Measurements from ENCODE around the gene GNA15. TPM values are rescaled to one million over a fixed set of nuclear protein-coding genes. Genes with fewer than 3 reads are reported as not detected.
"Not testable (repeated sequence)": the region's sequence is repeated elsewhere in the genome, so short reads cannot be mapped to it uniquely, and the experiment has no call there.

GNA15 gene
- total and polyA plus RNA-seq, 2 donors (not counting 3 experiments of a cell fraction or from before 2014, with no cell fraction given): 0.17 TPM; not detected in 1

- intact Hi-C loops (cut with micrococcal nuclease): no loop called here
- FAIRE-seq (no peak), DNase-seq (ENCODE audit: low read depth, low spot score) (no peak)
- Histone ChIP-seq H3K9ac (replicated peaks; ENCODE audit: extremely low read depth, insufficient read depth, low read length) (no peak overlapping the region), H3K9me3 (replicated peaks; ENCODE audit: control insufficient read depth, insufficient read depth, low read length) (no peaks in the 10 kb centered on the region), H3K9me1 (replicated peaks; ENCODE audit: control insufficient read depth, extremely low read depth, insufficient read depth, low read length) (no peaks in the 10 kb centered on the region), H3K27me3 (ENCODE audit: control insufficient read depth in 2 of 2, insufficient read depth in 2 of 2, low read length in 2 of 2) (no peaks in the 10 kb centered on the region), H4K20me1 (replicated peaks; ENCODE audit: control insufficient read depth, extremely low read depth, insufficient read depth, low read length) (no peaks in the 10 kb centered on the region), H2AFZ (ENCODE audit: low read depth, low read length) (no peak overlapping the region), H3K4me3 (replicated peaks in 1 of 3; ENCODE audit: insufficient read depth in 1 of 3, low read depth in 1 of 3, low read length in 3 of 3) (no peak overlapping the region), H3K27ac (ENCODE audit: insufficient read depth, low read depth, low read length) (no peak overlapping the region), H3K4me2 (ENCODE audit: insufficient read depth, low read length) (no peak overlapping the region), H3K36me3 (ENCODE audit: control insufficient read depth in 2 of 2, extremely low read depth in 1 of 2, insufficient read depth in 2 of 2, low read length in 2 of 2) (peaks cover 0 to 34% of the 10 kb centered on the region in 2 experiments), H3K79me2 (ENCODE audit: control insufficient read depth, insufficient read depth, low read length) (no peaks in the 10 kb centered on the region), H3K4me1 (ENCODE audit: control insufficient read depth, extremely low read depth, insufficient read depth, low read length) (no peaks in the 10 kb centered on the region)
- dilution Hi-C loops (cut with MboI; ENCODE audit: extremely low pct_ligation_motif_present, low sequenced_read_pairs): no loop called here
- POLR2A ChIA-PET: interaction anchor here (0.7 kb wide), 1 partner anchor 151 kb away, joined by 4 read pairs; no protein-coding TSS in a partner anchor
- CTCF ChIA-PET: interaction anchor here (2.1 kb wide), 1 partner anchor 11 kb away, joined by 4 read pairs; no protein-coding TSS in a partner anchor
- TF ChIP-seq, protein P1, sequence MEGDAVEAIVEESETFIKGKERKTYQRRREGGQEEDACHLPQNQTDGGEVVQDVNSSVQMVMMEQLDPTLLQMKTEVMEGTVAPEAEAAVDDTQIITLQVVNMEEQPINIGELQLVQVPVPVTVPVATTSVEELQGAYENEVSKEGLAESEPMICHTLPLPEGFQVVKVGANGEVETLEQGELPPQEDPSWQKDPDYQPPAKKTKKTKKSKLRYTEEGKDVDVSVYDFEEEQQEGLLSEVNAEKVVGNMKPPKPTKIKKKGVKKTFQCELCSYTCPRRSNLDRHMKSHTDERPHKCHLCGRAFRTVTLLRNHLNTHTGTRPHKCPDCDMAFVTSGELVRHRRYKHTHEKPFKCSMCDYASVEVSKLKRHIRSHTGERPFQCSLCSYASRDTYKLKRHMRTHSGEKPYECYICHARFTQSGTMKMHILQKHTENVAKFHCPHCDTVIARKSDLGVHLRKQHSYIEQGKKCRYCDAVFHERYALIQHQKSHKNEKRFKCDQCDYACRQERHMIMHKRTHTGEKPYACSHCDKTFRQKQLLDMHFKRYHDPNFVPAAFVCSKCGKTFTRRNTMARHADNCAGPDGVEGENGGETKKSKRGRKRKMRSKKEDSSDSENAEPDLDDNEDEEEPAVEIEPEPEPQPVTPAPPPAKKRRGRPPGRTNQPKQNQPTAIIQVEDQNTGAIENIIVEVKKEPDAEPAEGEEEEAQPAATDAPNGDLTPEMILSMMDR (IDR thresholded peaks at IDR 0.05; ENCODE audit: extremely low read depth in 1 of 2, insufficient read depth in 1 of 2, low read depth in 1 of 2, low read length in 2 of 2): no peak
- TF ChIP-seq MYC (IDR thresholded peaks at IDR 0.05; ENCODE audit: low read depth, low read length) (no peak), POLR2AphosphoS5 (IDR thresholded peaks at IDR 0.05; ENCODE audit: insufficient read depth, low read depth, low read length) (no peak), FOS (IDR thresholded peaks at IDR 0.05; ENCODE audit: borderline replicate concordance, insufficient read depth, low read length) (no peak), MAX (IDR thresholded peaks at IDR 0.05; ENCODE audit: insufficient read depth, insufficient read length) (no peak), JUN (IDR thresholded peaks at IDR 0.05; ENCODE audit: borderline replicate concordance, insufficient read depth, insufficient read length, low read depth) (no peak), EZH2 (IDR thresholded peaks at IDR 0.05; ENCODE audit: borderline replicate concordance, low read depth, low read length, severe bottlenecking) (no peak), POLR2A (IDR thresholded peaks at IDR 0.05; ENCODE audit: low read depth, low read length) (no peak), GATA2 (IDR thresholded peaks at IDR 0.05; ENCODE audit: insufficient read depth, insufficient read length, low read depth, low read length) (no peak)
- no TSS peak for BruUV-seq (replicated peaks)
Observed at GRCh38 chr19:3202346-3202745, 66.5 kb downstream of the GNA15 start.

DNA sequence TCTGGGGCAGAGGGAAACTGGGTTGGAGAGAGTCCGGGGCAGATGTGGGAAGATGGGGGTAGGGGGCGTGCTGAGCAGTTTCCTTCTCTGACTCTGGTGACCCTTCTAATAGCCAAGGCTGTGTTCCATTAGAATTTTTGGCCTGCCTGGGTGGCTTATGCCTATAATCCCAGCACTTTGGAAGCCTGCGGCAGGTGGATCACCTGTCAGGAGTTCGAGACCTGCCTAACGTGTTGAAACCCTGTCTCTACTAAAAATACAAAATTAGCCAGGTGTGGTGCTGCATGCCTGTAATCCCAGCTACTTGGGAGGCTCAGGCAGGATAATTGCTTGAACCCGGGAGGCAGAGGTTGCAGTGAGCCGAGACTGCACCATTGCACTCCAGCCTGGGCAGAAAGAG, 67.1 kb downstream of the GNA15 start:
- H3K4me3 ChIP-seq (replicated peaks in 1 of 3; ENCODE audit: insufficient read depth in 1 of 3, low read depth in 1 of 3, low read length in 3 of 3); DNase-seq (ENCODE audit: low read depth, low spot score); H3K79me2 ChIP-seq (ENCODE audit: control insufficient read depth, insufficient read depth, low read length); H2AFZ ChIP-seq (ENCODE audit: low read depth, low read length); FAIRE-seq; POLR2A ChIA-PET; intact Hi-C loops (cut with micrococcal nuclease); H3K4me2 ChIP-seq (ENCODE audit: insufficient read depth, low read length); BruUV-seq (replicated peaks); H3K9me1 ChIP-seq (replicated peaks; ENCODE audit: control insufficient read depth, extremely low read depth, insufficient read depth, low read length); H3K4me1 ChIP-seq (ENCODE audit: control insufficient read depth, extremely low read depth, insufficient read depth, low read length); H3K9ac ChIP-seq (replicated peaks; ENCODE audit: extremely low read depth, insufficient read depth, low read length); H4K20me1 ChIP-seq (replicated peaks; ENCODE audit: control insufficient read depth, extremely low read depth, insufficient read depth, low read length); H3K9me3 ChIP-seq (replicated peaks; ENCODE audit: control insufficient read depth, insufficient read depth, low read length); H3K27me3 ChIP-seq (ENCODE audit: control insufficient read depth in 2 of 2, insufficient read depth in 2 of 2, low read length in 2 of 2); dilution Hi-C loops (cut with MboI; ENCODE audit: extremely low pct_ligation_motif_present, low sequenced_read_pairs); H3K27ac ChIP-seq (ENCODE audit: insufficient read depth, low read depth, low read length): not testable (repeated sequence)
- CTCF ChIA-PET: interaction anchor here (2.1 kb wide), 1 partner anchor 11 kb away, joined by 4 read pairs; no protein-coding TSS in a partner anchor
- H3K36me3 ChIP-seq (ENCODE audit: control insufficient read depth in 2 of 2, extremely low read depth in 1 of 2, insufficient read depth in 2 of 2, low read length in 2 of 2): peaks cover 0 to 37% of the 10 kb centered on the region in 2 experiments

All from endothelial cell of umbilical vein (primary cell).